HL-60 (cell line): ENCODE measurements around the gene WDR5B.

Experiments
- TF ChIP-seq, protein P1 (sequence below): IDR thresholded peaks from one replicate; pipeline ENCODE4 v1.5.1; 2011; ENCODE audit warnings: low read length, control low read depth, inconsistent platforms; ENCODE audit not compliant: insufficient read depth
- TF ChIP-seq, protein P2 (sequence below): IDR thresholded peaks from 2 replicates; pipeline ENCODE4 v1.6.1; 2012; ENCODE audit warnings: low read depth; ENCODE audit not compliant: insufficient replicate concordance

DNA sequence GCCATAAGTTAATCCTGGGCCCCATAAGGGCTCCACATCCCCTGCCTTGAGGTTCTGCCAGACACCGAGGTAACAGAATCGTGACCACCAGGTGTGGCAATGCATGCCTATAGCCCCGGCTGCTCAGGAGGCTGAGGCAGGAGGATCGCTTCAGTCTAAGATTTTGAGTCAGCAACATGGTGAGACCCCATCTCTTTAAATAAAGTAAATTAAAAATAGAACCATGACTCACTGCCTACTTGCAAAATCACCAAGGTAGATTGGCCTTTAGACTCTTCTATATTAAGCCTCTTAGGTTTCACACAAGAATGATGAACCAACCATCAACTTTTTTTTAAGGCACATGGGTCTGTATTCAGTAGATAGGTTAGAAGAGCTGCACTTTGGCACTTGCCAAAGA is 9.7 kb downstream of the WDR5B start:
- TF ChIP-seq, protein P1, sequence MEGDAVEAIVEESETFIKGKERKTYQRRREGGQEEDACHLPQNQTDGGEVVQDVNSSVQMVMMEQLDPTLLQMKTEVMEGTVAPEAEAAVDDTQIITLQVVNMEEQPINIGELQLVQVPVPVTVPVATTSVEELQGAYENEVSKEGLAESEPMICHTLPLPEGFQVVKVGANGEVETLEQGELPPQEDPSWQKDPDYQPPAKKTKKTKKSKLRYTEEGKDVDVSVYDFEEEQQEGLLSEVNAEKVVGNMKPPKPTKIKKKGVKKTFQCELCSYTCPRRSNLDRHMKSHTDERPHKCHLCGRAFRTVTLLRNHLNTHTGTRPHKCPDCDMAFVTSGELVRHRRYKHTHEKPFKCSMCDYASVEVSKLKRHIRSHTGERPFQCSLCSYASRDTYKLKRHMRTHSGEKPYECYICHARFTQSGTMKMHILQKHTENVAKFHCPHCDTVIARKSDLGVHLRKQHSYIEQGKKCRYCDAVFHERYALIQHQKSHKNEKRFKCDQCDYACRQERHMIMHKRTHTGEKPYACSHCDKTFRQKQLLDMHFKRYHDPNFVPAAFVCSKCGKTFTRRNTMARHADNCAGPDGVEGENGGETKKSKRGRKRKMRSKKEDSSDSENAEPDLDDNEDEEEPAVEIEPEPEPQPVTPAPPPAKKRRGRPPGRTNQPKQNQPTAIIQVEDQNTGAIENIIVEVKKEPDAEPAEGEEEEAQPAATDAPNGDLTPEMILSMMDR: no peak
- TF ChIP-seq, protein P2, sequence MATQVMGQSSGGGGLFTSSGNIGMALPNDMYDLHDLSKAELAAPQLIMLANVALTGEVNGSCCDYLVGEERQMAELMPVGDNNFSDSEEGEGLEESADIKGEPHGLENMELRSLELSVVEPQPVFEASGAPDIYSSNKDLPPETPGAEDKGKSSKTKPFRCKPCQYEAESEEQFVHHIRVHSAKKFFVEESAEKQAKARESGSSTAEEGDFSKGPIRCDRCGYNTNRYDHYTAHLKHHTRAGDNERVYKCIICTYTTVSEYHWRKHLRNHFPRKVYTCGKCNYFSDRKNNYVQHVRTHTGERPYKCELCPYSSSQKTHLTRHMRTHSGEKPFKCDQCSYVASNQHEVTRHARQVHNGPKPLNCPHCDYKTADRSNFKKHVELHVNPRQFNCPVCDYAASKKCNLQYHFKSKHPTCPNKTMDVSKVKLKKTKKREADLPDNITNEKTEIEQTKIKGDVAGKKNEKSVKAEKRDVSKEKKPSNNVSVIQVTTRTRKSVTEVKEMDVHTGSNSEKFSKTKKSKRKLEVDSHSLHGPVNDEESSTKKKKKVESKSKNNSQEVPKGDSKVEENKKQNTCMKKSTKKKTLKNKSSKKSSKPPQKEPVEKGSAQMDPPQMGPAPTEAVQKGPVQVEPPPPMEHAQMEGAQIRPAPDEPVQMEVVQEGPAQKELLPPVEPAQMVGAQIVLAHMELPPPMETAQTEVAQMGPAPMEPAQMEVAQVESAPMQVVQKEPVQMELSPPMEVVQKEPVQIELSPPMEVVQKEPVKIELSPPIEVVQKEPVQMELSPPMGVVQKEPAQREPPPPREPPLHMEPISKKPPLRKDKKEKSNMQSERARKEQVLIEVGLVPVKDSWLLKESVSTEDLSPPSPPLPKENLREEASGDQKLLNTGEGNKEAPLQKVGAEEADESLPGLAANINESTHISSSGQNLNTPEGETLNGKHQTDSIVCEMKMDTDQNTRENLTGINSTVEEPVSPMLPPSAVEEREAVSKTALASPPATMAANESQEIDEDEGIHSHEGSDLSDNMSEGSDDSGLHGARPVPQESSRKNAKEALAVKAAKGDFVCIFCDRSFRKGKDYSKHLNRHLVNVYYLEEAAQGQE: no peak
